ENCODE results near the gene APLF.
"Not testable (repeated sequence)": the region's sequence is repeated elsewhere in the genome, so short reads cannot be mapped to it uniquely, and the experiment has no call there.

Gene APLF

DNA sequence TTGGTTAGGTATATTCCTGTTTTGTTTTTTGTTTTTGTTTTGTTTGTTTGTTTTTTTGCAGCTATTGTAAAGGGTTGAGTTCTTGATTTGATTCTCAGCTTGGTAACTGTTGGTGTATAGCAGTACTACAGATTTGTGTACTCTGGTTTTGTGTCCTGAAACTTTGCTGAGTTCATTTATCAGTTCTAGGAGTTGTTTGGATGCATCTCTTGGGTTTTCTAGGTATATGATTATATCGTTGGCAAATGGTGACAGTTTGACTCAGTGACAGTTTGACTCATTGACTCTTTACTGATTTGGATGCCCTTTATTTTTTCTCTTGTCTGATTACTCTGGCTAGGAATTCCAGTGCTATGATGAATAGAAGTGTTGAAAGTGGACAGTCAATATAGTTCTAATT, 53.7 kb downstream of the APLF start:
- no peak for DNase-seq (ENCODE audit: low read depth in 1 of 2, low spot score in 1 of 2)

DNA sequence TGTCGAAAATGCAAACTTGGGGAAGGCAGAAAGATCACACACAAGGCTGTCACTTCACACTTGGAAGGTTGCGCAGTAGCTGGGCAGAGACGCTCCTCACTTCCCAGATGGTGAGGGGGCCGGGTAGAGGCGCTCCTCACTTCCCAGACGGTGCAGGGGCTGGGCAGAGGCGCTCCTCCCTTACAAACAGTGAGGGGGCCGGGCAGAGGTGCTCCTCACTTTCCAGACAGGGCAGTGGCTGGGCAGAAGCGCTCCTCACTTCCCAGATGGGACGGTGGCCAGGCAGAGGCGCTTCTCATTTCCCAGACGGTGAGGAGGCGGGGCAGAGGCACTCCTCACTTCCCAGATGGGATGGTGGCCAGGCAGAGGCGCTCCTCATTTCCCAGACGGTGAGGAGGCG, 59.6 kb downstream of the APLF start:
- not testable (repeated sequence) for DNase-seq (ENCODE audit: low read depth in 1 of 2, low spot score in 1 of 2)

DNA sequence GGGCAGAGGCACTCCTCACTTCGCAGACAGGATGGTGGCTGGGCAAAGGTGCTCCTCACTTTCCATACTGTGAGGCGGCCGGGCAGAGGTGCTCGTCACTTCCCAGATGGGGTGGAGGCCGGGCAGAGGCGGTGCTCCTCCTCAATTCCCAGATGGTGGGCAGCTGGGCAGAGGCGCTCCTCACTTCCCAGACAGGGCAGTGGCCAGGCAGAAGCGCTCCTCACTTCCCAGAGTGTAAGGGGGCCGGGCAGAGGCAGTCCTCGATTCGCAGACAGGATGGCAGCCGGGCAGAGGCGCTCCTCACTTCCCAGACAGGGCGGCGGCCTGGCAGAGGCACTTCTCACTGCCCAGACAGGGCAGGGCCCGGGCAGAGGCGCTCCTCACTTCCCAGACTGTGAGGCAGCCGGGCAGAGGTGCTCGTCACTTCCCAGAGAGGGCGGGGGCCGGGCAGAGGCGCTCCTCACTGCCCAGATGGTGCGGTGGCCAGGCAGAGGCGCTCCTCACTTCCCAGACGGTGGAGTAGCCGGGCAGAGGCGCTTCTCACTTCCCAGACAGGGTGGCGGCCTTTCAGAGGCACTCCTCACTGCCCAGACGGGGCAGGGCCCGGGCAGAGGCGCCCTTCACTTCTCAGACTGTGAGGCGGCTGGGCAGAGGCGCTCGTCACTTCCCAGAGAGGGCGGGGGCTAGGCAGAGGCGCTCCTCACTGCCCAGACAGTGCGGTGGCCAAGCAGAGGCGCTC, 60.1 kb downstream of the APLF start:
- not testable (repeated sequence) for DNase-seq (ENCODE audit: low read depth in 1 of 2, low spot score in 1 of 2)

- not testable (repeated sequence) for DNase-seq (ENCODE audit: low read depth in 1 of 2, low spot score in 1 of 2)
Observed at GRCh38 chr2:68529156-68529555, 61.8 kb downstream of the APLF start.

GRCh38 chr2:68529651-68530050, 62.3 kb downstream of the APLF start:
- not testable (repeated sequence) for DNase-seq (ENCODE audit: low read depth in 1 of 2, low spot score in 1 of 2)

DNA sequence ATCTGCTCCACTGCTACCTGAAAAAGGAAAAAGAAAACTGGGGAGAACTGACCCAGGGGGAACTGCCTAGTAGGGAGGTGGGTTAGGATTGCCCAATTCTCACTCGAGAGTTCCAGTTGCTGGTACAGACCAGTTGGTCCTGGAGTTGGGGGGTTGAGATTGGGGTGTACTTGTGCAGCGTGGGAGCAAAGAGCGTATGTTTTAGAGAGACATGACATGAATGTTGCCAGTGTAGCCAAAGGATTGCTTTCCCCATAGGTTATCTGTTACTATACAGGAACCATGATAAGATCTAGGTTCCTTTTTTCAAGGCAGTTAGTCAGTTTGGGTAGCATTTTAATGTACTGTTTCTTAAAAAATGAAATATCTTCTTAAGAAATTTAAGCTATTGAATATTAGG, 68.6 kb downstream of the APLF start:
- no peak for DNase-seq (ENCODE audit: low read depth in 1 of 2, low spot score in 1 of 2)

DNA sequence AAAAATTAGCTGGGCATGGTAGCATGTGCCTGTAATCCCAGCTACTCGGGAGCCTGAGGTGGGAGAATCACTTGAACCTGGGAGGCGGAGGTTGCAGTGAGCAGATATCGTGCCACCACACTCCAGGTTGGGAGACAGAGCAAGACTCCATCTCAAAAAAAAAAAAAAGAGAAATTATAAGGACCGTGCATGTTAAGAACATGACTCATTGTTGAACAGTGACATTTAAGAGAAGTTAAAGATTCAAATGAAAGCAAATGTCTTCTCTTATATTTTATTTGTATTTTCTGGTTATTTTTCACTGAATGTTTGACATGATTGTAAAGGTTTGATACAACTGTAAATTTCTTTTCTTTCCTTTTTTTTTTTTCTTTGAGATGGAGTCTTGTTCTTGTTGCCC, 69.6 kb downstream of the APLF start:
- DNase-seq (ENCODE audit: low read depth in 1 of 2, low spot score in 1 of 2) = no peak

DNA sequence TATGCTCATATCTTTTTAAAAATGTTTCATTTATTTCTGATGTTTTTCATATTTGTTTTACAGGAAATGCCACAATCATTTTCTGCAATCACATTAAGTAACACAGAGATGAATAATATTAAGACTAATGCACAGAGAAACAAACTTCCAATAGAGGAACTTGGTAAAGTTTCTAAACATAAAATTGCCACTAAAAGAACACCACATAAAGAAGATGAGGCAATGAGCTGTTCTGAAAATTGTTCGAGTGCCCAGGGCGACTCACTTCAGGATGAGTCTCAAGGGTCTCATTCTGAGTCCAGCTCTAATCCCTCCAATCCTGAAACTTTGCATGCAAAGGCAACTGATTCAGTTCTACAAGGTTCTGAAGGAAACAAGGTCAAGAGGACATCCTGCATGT, 70.4 kb downstream of the APLF start:
- DNase-seq (ENCODE audit: low read depth in 1 of 2, low spot score in 1 of 2) = no peak

- no peak for DNase-seq (ENCODE audit: low read depth in 1 of 2, low spot score in 1 of 2)
Observed at GRCh38 chr2:68544811-68545210, 77.4 kb downstream of the APLF start.

GRCh38 chr2:68548396-68548795, 81.0 kb downstream of the APLF start:
- DNase-seq (ENCODE audit: low read depth in 1 of 2, low spot score in 1 of 2) = no peak

DNA sequence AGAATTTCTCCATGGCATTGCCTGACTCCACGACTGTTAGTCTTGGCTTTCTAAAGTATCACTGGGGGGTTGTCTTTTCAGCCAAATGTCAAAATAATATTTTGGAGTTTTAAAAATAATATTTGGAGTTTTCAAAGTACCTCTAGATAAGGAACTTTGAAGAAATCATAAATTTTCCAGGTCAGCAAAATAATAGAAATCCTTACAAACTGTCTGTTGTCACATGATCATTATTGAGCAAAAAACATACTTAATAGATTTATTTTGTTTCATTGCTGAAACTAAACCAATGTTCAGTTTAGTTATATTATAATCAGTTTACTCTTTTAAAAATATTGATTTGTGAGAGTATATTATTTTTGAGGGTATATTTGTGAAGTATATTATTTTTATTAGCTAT, 85.7 kb downstream of the APLF start:
- no peak for DNase-seq (ENCODE audit: low read depth in 1 of 2, low spot score in 1 of 2)

GRCh38 chr2:68555425-68556206, 88.2 kb downstream of the APLF start:
- DNase-seq (ENCODE audit: low read depth in 1 of 2, low spot score in 1 of 2) = not testable (repeated sequence)

- no peak for DNase-seq (ENCODE audit: low read depth in 1 of 2, low spot score in 1 of 2)
Observed at GRCh38 chr2:68556381-68556780, 89.0 kb downstream of the APLF start.

DNA sequence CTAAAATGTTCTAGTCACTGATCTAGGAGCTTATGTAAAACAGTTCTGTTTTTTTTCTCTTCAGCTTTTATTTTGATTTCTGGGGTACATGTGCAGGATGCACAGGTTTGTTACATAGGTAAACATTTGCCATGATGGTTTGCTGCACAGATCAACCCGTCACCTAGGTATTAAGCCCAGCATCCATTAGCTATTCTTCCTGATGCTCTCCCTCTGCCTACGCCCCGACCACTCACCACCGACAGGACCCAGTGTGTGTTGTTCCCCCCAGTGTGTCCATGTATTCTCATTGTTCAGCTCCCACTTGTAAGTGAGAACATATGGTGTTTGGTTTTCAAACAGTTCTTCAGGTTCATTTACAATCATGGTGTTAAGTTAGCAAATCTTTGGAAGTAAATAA, 91.2 kb downstream of the APLF start:
- DNase-seq (ENCODE audit: low read depth in 1 of 2, low spot score in 1 of 2) = no peak

DNA sequence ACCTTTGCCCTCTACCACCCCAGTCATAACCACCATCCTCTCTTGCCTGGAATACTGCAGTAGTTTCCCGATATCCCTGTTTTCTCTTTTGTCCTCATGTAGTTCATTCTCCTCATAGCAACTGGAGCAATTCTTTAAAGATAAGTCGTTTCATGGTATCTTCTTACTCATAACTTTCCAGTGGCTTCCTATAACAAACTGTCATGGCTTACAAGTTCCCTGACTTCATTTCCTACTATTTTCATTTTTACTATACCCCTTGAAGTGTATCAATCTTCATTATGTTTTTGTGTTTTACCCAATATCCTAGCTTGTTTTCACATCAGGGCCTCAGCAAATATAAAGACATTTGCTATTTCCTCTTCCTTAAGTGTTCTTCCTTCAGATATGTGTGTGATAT, 92.3 kb downstream of the APLF start:
- DNase-seq (ENCODE audit: low read depth in 1 of 2, low spot score in 1 of 2) = no peak

GRCh38 chr2:68560545-68560944, 93.2 kb downstream of the APLF start:
- no peak for DNase-seq (ENCODE audit: low read depth in 1 of 2, low spot score in 1 of 2)

DNA sequence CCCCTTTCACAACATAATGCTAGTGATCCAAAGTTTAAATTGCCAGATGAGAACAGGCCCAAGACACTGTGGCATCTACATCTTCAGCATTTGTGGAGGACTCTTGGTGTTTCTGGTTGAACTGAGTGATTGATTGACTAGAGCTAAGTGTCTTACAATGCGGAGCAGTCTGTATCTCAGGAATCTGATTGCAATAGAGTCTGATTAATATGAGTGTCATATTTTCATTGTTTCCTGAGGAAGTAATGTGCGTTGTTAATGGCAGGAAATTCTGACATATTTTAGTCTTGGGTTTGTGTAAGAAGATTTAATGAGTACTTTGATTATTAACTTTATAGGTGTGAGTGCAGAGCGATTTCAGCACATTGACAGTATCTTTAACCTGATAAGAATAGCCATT, 94.0 kb downstream of the APLF start:
- no peak for DNase-seq (ENCODE audit: low read depth in 1 of 2, low spot score in 1 of 2)

DNA sequence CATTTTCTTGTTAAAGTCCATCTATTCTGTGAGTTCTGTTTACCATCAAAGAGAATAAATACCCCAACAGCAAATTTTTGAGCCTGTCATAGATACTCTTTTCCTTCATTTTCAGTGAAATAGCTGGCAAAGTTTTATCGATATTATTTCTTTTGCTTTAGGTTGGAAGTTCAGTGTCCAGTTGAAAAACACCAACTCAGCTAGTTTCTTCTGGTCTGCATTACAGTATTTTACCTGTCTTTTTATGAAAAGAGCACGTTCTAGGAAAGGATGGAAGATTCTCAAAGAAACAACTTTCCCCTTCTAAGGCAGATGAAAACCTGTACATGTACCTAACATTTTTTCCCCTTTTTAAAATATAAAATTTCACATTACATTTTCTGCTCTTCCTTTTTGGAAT, 95.5 kb downstream of the APLF start:
- no peak for DNase-seq (ENCODE audit: low read depth in 1 of 2, low spot score in 1 of 2)

- no peak for DNase-seq (ENCODE audit: low read depth in 1 of 2, low spot score in 1 of 2)
Observed at GRCh38 chr2:68564426-68564825, 97.0 kb downstream of the APLF start.

DNA sequence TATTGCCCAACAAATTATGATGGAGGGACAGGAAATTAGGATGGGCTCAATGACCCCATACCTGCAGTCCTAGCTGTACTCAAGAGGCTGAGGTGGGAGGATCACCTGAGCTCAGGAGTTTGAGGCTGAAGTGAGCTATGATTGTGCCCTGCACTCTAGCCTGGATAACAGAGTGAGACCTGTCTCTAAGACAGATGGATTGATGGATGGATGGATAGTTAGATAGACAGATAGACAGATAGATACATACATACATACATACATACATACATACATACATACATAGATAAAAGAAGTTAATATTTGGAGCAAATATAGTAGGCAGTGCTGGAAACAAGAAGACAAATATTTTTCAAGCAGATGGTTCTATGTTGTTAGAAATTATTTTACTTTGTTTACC, 97.9 kb downstream of the APLF start:
- no peak for DNase-seq (ENCODE audit: low read depth in 1 of 2, low spot score in 1 of 2)

DNA sequence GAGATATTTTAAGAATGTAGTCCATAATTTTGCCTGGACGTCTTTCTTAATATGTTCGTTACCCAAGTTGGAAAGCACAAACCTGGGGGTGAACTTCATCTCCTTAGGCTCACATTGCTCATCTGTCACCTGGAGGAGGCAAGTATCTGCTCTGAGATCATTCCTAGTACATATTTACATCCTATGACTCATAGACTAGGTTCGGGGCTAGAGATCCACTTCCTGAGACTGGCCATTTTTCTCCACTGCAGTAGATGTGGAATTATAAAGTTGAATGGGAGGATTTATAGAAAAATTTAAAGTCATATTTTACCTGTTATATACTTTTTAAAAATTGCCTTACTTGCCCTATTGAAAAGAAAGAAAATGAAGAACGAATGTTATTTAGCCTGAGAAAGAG, 98.5 kb downstream of the APLF start:
- no peak for DNase-seq (ENCODE audit: low read depth in 1 of 2, low spot score in 1 of 2)

GRCh38 chr2:68566362-68566761, 99.0 kb downstream of the APLF start:
- DNase-seq (ENCODE audit: low read depth in 1 of 2, low spot score in 1 of 2) = no peak

DNA sequence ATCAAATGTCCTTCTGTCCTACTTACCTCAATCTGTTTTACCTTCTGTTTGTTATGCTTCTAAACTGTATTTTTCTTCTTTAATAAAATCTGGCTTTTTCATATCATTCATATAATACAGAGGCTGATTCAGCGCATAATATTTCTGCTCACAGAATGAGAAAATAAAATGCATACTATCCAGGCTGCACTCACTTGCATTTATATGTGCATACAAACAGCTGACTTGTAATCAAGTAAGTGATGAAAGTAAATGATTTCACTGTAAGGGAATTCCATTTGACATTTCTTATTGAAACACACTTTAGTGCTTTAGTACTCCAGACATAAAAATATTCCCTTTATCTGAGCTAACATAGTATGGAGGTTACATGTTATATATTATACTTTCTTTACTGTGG, 100.7 kb downstream of the APLF start:
- no peak for DNase-seq (ENCODE audit: low read depth in 1 of 2, low spot score in 1 of 2)
